ENCODE results near the gene TJP2. TPM values are rescaled to one million over a fixed set of nuclear protein-coding genes. Genes with fewer than 3 reads are reported as not detected.

Gene TJP2
- total RNA-seq, 4 donors from 2014 or later = 200 to 266 (median 232) TPM

DNA sequence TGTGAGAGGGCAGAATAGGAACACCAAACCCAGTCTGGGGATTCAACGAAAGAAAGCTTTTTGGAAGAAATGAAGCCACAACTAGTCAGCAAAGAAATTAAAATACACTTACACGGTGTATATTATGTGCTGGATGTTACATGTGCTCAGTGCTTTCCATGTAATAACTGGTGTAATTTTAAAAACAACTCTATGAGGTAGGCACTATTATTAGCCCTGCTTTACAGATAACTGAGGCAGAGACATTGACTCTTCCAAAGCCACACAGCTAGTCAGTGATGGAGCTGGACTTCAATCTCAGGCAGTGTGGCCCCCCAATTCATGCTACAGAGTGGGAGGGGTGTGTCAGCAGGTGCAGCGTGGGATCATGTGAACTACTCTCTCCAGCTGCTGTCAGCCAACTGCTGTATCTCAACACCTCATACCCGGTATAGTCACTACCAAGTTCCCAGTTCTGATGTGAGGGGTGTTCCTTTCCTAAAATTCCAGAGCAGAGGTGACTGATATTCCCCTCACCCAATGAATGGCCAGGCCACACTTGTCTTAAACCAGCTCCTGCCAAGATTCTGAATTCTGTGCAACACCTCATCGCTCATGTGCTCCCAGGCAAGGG lies 33.8 kb upstream of the TJP2 start:
- DNase-seq = peak in 1 of 2 donors; percentile 37
- no peak for TF ChIP-seq POLR2A (IDR thresholded peaks at IDR 0.05)
- TF ChIP-seq, protein P1, sequence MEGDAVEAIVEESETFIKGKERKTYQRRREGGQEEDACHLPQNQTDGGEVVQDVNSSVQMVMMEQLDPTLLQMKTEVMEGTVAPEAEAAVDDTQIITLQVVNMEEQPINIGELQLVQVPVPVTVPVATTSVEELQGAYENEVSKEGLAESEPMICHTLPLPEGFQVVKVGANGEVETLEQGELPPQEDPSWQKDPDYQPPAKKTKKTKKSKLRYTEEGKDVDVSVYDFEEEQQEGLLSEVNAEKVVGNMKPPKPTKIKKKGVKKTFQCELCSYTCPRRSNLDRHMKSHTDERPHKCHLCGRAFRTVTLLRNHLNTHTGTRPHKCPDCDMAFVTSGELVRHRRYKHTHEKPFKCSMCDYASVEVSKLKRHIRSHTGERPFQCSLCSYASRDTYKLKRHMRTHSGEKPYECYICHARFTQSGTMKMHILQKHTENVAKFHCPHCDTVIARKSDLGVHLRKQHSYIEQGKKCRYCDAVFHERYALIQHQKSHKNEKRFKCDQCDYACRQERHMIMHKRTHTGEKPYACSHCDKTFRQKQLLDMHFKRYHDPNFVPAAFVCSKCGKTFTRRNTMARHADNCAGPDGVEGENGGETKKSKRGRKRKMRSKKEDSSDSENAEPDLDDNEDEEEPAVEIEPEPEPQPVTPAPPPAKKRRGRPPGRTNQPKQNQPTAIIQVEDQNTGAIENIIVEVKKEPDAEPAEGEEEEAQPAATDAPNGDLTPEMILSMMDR (IDR thresholded peaks at IDR 0.05) = no peak
- Histone ChIP-seq H3K4me1 (peaks cover 11 to 18% of the 10 kb centered on the region in 2 donors), H3K27me3 (no peaks in the 10 kb centered on the region), H3K36me3 (no peaks in the 10 kb centered on the region), H3K9me3 (no peaks in the 10 kb centered on the region), H3K27ac (no peak overlapping the region), H3K4me3 (replicated peaks in 1 of 3) (no peak overlapping the region)
- intact Hi-C loops (cut with DNase I) = no loop called here
- 95 to 96% methylated on average over 5 of the region's 5 CpGs for WGBS, 2 donors

DNA sequence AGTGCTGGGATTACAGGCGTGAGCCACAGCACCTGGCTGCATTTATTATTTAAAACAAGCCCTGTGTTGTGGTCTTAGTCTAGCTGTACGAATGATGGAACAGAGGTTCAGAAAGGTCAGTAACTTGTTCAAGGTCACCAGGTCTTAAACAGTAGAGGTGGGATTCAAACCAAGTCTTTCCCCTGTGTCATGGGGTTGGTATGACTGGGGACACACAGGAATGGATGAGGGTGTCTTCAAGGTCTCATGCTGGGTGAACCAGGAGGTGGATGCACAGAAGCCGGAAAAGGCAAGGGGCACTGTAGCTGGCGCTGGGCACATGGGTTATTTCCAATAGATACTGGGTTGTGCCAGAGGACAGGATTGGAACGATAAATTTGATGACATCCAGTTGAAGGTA lies 32.2 kb upstream of the TJP2 start:
- TF ChIP-seq POLR2A (IDR thresholded peaks at IDR 0.05) = no peak
- TF ChIP-seq, protein P1 (IDR thresholded peaks at IDR 0.05) = no peak
- intact Hi-C loops (cut with DNase I) = no loop called here
- H3K4me3 ChIP-seq (replicated peaks in 1 of 3) = no peak overlapping the region
- peaks cover 11 to 18% of the 10 kb centered on the region in 2 donors for H3K4me1 ChIP-seq
- H3K27me3 ChIP-seq = no peaks in the 10 kb centered on the region
- 89% methylated on average over 5 of the region's 5 CpGs for WGBS, 2 donors
- no peak overlapping the region for H3K27ac ChIP-seq
- no peaks in the 10 kb centered on the region for H3K36me3 ChIP-seq
- DNase-seq = no peak
- H3K9me3 ChIP-seq = no peaks in the 10 kb centered on the region

DNA sequence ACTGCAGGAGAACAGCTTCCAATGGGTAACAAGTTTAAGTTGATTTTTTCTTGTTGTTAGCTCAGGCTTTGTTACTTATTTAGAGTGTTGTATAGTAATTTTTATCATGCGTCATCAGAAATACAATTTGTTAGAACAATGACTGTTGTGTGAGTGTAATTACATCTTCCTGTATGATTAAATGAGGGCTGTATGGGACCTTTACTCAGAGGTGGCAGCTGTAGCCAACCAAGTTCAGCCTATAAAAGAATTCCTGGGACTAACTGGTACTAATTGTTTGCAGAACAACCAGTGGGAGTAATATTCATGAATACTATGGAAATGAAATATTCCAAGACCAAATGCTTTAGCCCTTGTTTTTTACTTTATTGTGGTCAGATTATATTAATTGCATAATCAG lies 30.8 kb upstream of the TJP2 start:
- no peaks in the 10 kb centered on the region for H3K27me3 ChIP-seq
- H3K9me3 ChIP-seq = no peaks in the 10 kb centered on the region
- H3K4me3 ChIP-seq (replicated peaks in 1 of 3) = no peak overlapping the region
- intact Hi-C loops (cut with DNase I) = no loop called here
- no peaks in the 10 kb centered on the region for H3K36me3 ChIP-seq
- TF ChIP-seq, protein P1 (IDR thresholded peaks at IDR 0.05) = no peak
- TF ChIP-seq POLR2A (IDR thresholded peaks at IDR 0.05) = no peak
- no peak for DNase-seq
- peaks cover 11 to 19% of the 10 kb centered on the region in 2 donors for H3K4me1 ChIP-seq
- H3K27ac ChIP-seq = no peak overlapping the region
- WGBS, 2 donors = 61 to 82% methylated on average over 1 of the region's 1 CpG

GRCh38 chr9:69145144-69145715 lies 28.8 kb upstream of the TJP2 start:
- intact Hi-C loops (cut with DNase I) = no loop called here
- H3K4me1 ChIP-seq = peaks cover 25 to 38% of the 10 kb centered on the region in 2 donors
- H3K27me3 ChIP-seq = no peaks in the 10 kb centered on the region
- no peak overlapping the region for H3K4me3 ChIP-seq (replicated peaks in 1 of 3)
- no peaks in the 10 kb centered on the region for H3K36me3 ChIP-seq
- TF ChIP-seq, protein P1 (IDR thresholded peaks at IDR 0.05) = no peak
- no peak for TF ChIP-seq POLR2A (IDR thresholded peaks at IDR 0.05)
- no peak for DNase-seq
- no peak overlapping the region for H3K27ac ChIP-seq
- 92 to 94% methylated on average over 8 of the region's 8 CpGs for WGBS, 2 donors
- no peaks in the 10 kb centered on the region for H3K9me3 ChIP-seq

- Histone ChIP-seq H3K4me3 (replicated peaks in 1 of 3) (no peak overlapping the region), H3K36me3 (no peaks in the 10 kb centered on the region), H3K27me3 (no peaks in the 10 kb centered on the region), H3K4me1 (peaks cover 37 to 50% of the 10 kb centered on the region in 2 donors), H3K9me3 (no peaks in the 10 kb centered on the region), H3K27ac (no peak overlapping the region)
- 93 to 96% methylated on average over 11 of the region's 11 CpGs for WGBS, 2 donors
- TF ChIP-seq POLR2A (IDR thresholded peaks at IDR 0.05) = no peak
- TF ChIP-seq, protein P1 (IDR thresholded peaks at IDR 0.05) = no peak
- intact Hi-C loops (cut with DNase I) = no loop called here
- DNase-seq = no peak
These were observed 26.8 kb upstream of the TJP2 start for GRCh38 chr9:69147041-69147834.
